CD8-positive, alpha-beta memory T cell (primary cell): ENCODE results near the gene CPPED1. TPM values are rescaled to one million over a fixed set of nuclear protein-coding genes. Genes with fewer than 3 reads are reported as not detected.

Source experiments
- CTCF ChIA-PET: fragments of 350-600 bp; sonication (Branson Sonifier 250); formaldehyde crosslinking; loops from one replicate; lab custom pipeline; 2021; ENCODE audit warnings: antibody characterized with exemption; lab: Charles Lee
- POLR2A ChIA-PET: fragments of 350-600 bp; sonication (Branson Sonifier 250); formaldehyde crosslinking; loops from one replicate; lab custom pipeline; 2021; ENCODE audit warnings: antibody characterized with exemption; lab: Charles Lee
- DNase-seq, 5 donors: peaks; one replicate each; pipeline versions ENCODE4 v3.0.0 to v3.0.0-alpha.2; 2020 to 2022; ENCODE audit warnings: mixed read lengths in 1 of 5
- H3K27ac ChIP-seq: one replicate; pipeline ENCODE4 v1.7.0; 2013; ENCODE audit warnings: low read depth, mild to moderate bottlenecking, low read length, moderate library complexity
- H3K27me3 ChIP-seq: 2 replicates; pipeline ENCODE4 v1.7.0; 2013; ENCODE audit warnings: low read length, mild to moderate bottlenecking; ENCODE audit not compliant: insufficient read depth, poor library complexity, severe bottlenecking
- H3K36me3 ChIP-seq: 2 replicates; pipeline ENCODE4 v1.7.0; 2013; ENCODE audit warnings: mild to moderate bottlenecking, low read length, moderate library complexity; ENCODE audit not compliant: insufficient read depth
- H3K4me1 ChIP-seq: 2 replicates; pipeline ENCODE4 v1.7.0; 2013; ENCODE audit warnings: mild to moderate bottlenecking, low read length, moderate library complexity; ENCODE audit not compliant: insufficient read depth
- H3K4me3 ChIP-seq: 2 replicates; pipeline ENCODE4 v1.7.0; 2013; ENCODE audit warnings: mild to moderate bottlenecking, low read length
- H3K9me3 ChIP-seq: 2 replicates; pipeline ENCODE4 v1.7.0; 2013; ENCODE audit warnings: mild to moderate bottlenecking, low read length
- H3K27ac Mint-ChIP-seq, 8 donors: one replicate each; pipeline ENCODE4 v1.8.0; 2020 to 2021; ENCODE audit warnings: mixed read lengths in 8 of 8, mild to moderate bottlenecking in 6 of 8, inconsistent platforms in 3 of 8, moderate library complexity in 3 of 8
- H3K27me3 Mint-ChIP-seq, 2 donors: one replicate each; pipeline ENCODE4 v1.8.0; 2020 to 2021; ENCODE audit warnings: mixed read lengths in 2 of 2, mild to moderate bottlenecking in 1 of 2, moderate library complexity in 1 of 2
- H3K36me3 Mint-ChIP-seq, 3 donors: one replicate each; pipeline ENCODE4 v1.8.0; 2020 to 2021; ENCODE audit warnings: mixed read lengths in 3 of 3, inconsistent platforms in 1 of 3, mild to moderate bottlenecking in 1 of 3
- H3K4me1 Mint-ChIP-seq, 3 donors: one replicate each; pipeline ENCODE4 v1.8.0; 2020 to 2021; ENCODE audit warnings: mixed read lengths in 3 of 3, inconsistent platforms in 1 of 3, mild to moderate bottlenecking in 1 of 3
- H3K4me3 Mint-ChIP-seq, 7 donors: one replicate each; pipeline ENCODE4 v1.8.0; 2020 to 2021; ENCODE audit warnings: mixed read lengths in 7 of 7, mild to moderate bottlenecking in 6 of 7, moderate library complexity in 4 of 7, inconsistent platforms in 2 of 7
- H3K9me3 Mint-ChIP-seq, 5 donors: one replicate each; pipeline ENCODE4 v1.8.0; 2020 to 2022; ENCODE audit warnings: mixed read lengths in 5 of 5, mild to moderate bottlenecking in 3 of 5, moderate library complexity in 2 of 5, inconsistent platforms in 1 of 5
- polyA plus RNA-seq: library from polyadenylated mRNA; unstranded; fragments of 300-500 nt; fragmentation: Illumina TruSeq; gene quantifications from one replicate; pipeline ENCODE4 v1.2.3, GENCODE V29; 2021
- total RNA-seq, 2 experiments: library from RNA; stranded (reverse); gene quantifications; one replicate each; pipeline ENCODE4 v1.2.3, GENCODE V29; 2021

CPPED1 gene
- total and polyA plus RNA-seq, 3 experiments from 2014 or later: 5.2 to 9.8 (median 7.3) TPM

GRCh38 chr16:12674524-12674923 lies 129.2 kb downstream of the CPPED1 start:
- Mint-ChIP-seq H3K4me1 (peaks cover 15 to 19% (median 16%) of the 10 kb centered on the region in 3 donors), H3K36me3 (peaks cover 7 to 39% (median 12%) of the 10 kb centered on the region in 3 donors), H3K27ac (no peak overlapping the region), H3K27me3 (no peaks in the 10 kb centered on the region), H3K9me3 (peaks cover 2 to 30% (median 8%) of the 10 kb centered on the region in 5 donors), H3K4me3 (no peak overlapping the region)
- no peak overlapping the region for H3K4me3 ChIP-seq
- H3K27ac ChIP-seq: no peak overlapping the region
- H3K36me3 ChIP-seq: no peaks in the 10 kb centered on the region
- H3K9me3 ChIP-seq: no peaks in the 10 kb centered on the region
- peaks cover 7% of the 10 kb centered on the region for H3K4me1 ChIP-seq
- ChIA-PET POLR2A (no interaction called here), CTCF (no interaction called here)
- H3K27me3 ChIP-seq: no peaks in the 10 kb centered on the region
- DNase-seq: no peak

DNA sequence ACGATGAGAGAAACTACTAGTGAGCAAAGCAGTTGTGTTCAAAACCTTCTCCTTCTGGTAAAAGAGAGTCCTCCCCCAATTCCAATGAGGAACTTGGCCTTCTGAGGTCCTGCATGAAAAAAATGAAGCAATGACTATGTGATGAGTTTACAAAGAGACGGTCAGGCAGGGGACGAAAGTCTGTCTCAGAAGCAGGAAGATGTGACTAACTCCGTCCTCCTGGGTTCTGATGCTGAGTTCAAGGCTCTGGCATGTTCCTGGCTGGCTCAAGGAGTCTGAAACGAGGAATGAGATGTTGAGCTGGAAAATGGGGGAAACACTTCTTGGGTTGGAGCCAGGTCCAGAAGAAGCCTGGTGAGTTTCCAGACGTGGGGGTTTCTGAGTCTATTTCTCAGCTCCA lies 129.6 kb downstream of the CPPED1 start:
- ChIA-PET POLR2A (no interaction called here), CTCF (no interaction called here)
- no peak overlapping the region for H3K27ac Mint-ChIP-seq
- no peaks in the 10 kb centered on the region for H3K27me3 Mint-ChIP-seq
- DNase-seq: no peak
- Histone ChIP-seq H3K9me3 (no peaks in the 10 kb centered on the region), H3K27me3 (no peaks in the 10 kb centered on the region), H3K4me3 (no peak overlapping the region), H3K36me3 (no peaks in the 10 kb centered on the region), H3K27ac (no peak overlapping the region), H3K4me1 (peaks cover 7% of the 10 kb centered on the region)
- peaks cover 9 to 44% (median 12%) of the 10 kb centered on the region in 3 donors for H3K36me3 Mint-ChIP-seq
- peaks cover 6 to 32% (median 12%) of the 10 kb centered on the region in 5 donors for H3K9me3 Mint-ChIP-seq
- H3K4me3 Mint-ChIP-seq: no peak overlapping the region
- H3K4me1 Mint-ChIP-seq: peaks cover 15 to 19% (median 16%) of the 10 kb centered on the region in 3 donors

DNA sequence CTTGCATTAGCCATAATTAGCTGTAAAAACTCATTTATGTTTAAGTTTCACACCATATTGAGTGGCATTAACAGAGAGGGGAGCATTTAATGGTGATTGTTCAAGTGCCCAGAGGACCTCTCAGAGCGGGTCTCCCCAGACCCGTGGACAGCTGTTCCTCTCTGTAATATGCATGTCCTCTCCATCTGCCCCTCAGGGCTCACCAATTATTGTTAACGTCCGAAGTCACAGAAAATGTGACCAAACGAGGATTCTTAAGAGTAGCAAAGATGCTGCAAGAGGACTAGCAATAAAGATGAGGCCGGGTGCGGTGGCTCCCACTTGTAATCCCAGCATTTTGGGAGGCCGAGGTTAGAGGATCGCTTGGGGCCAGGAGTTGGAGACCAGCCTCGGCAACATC lies 130.2 kb downstream of the CPPED1 start:
- peaks cover 15 to 19% (median 16%) of the 10 kb centered on the region in 3 donors for H3K4me1 Mint-ChIP-seq
- Histone ChIP-seq H3K36me3 (no peaks in the 10 kb centered on the region), H3K27me3 (no peaks in the 10 kb centered on the region), H3K27ac (no peak overlapping the region), H3K4me1 (peaks cover 7% of the 10 kb centered on the region), H3K9me3 (no peaks in the 10 kb centered on the region), H3K4me3 (no peak overlapping the region)
- CTCF ChIA-PET: no interaction called here
- peaks cover 12 to 38% (median 18%) of the 10 kb centered on the region in 5 donors for H3K9me3 Mint-ChIP-seq
- DNase-seq: no peak
- POLR2A ChIA-PET: no interaction called here
- no peak overlapping the region for H3K4me3 Mint-ChIP-seq
- H3K27ac Mint-ChIP-seq: no peak overlapping the region
- H3K27me3 Mint-ChIP-seq: no peaks in the 10 kb centered on the region
- peaks cover 13 to 50% (median 15%) of the 10 kb centered on the region in 3 donors for H3K36me3 Mint-ChIP-seq

GRCh38 chr16:12672986-12673385 lies 130.7 kb downstream of the CPPED1 start:
- no peaks in the 10 kb centered on the region for H3K27me3 Mint-ChIP-seq
- ChIA-PET CTCF (no interaction called here), POLR2A (no interaction called here)

GRCh38 chr16:12669908-12670307 lies 133.8 kb downstream of the CPPED1 start:
- CTCF ChIA-PET: no interaction called here
- POLR2A ChIA-PET: no interaction called here
- Mint-ChIP-seq H3K27ac (no peak overlapping the region), H3K36me3 (peaks cover 19 to 66% (median 21%) of the 10 kb centered on the region in 3 donors), H3K4me3 (no peak overlapping the region), H3K9me3 (peaks cover 28 to 65% (median 37%) of the 10 kb centered on the region in 5 donors), H3K27me3 (no peaks in the 10 kb centered on the region), H3K4me1 (no peaks in the 10 kb centered on the region)
- Histone ChIP-seq H3K27ac (no peak overlapping the region), H3K4me1 (no peaks in the 10 kb centered on the region), H3K27me3 (no peaks in the 10 kb centered on the region), H3K9me3 (no peaks in the 10 kb centered on the region), H3K4me3 (no peak overlapping the region), H3K36me3 (no peaks in the 10 kb centered on the region)
- DNase-seq: no peak

More at GRCh38 chr16:12672986-12673385, 130.7 kb downstream of the CPPED1 start:
- Mint-ChIP-seq H3K4me3 (no peak overlapping the region), H3K36me3 (peaks cover 13 to 49% (median 15%) of the 10 kb centered on the region in 3 donors), H3K27ac (no peak overlapping the region), H3K9me3 (peaks cover 16 to 43% (median 22%) of the 10 kb centered on the region in 5 donors), H3K4me1 (peaks cover 14 to 17% (median 14%) of the 10 kb centered on the region in 3 donors)
- Histone ChIP-seq H3K4me1 (peaks cover 7% of the 10 kb centered on the region), H3K27ac (no peak overlapping the region), H3K36me3 (no peaks in the 10 kb centered on the region), H3K27me3 (no peaks in the 10 kb centered on the region), H3K4me3 (no peak overlapping the region), H3K9me3 (no peaks in the 10 kb centered on the region)
- no peak for DNase-seq

DNA sequence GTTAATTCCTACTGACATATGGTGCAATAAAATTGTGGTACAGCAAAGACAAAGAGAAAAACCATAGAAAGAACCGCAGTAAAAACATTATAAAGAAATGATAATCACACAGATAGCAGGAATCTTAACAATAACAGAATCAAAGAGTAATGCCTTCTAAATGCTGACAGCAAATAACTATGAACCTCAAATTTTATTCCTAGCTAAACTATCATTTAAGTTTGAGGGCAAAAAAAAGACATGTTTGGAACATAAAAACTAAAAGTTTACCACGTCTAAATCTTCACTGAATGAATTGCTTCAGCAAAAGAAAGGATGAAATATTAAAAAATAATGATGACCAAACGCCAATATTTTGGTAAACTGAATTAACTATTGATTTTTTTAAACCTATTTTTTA lies 135.8 kb downstream of the CPPED1 start:
- no peak overlapping the region for H3K4me3 Mint-ChIP-seq
- H3K4me3 ChIP-seq: no peak overlapping the region
- peaks cover 30 to 76% (median 41%) of the 10 kb centered on the region in 5 donors for H3K9me3 Mint-ChIP-seq
- no peak overlapping the region for H3K27ac Mint-ChIP-seq
- no peaks in the 10 kb centered on the region for H3K4me1 Mint-ChIP-seq
- H3K9me3 ChIP-seq: no peaks in the 10 kb centered on the region
- ChIA-PET POLR2A (no interaction called here), CTCF (no interaction called here)
- H3K27me3 Mint-ChIP-seq: no peaks in the 10 kb centered on the region
- peaks cover 25 to 70% (median 38%) of the 10 kb centered on the region in 3 donors for H3K36me3 Mint-ChIP-seq
- DNase-seq: no peak
- no peaks in the 10 kb centered on the region for H3K27me3 ChIP-seq
- no peaks in the 10 kb centered on the region for H3K4me1 ChIP-seq
- no peak overlapping the region for H3K27ac ChIP-seq
- H3K36me3 ChIP-seq: no peaks in the 10 kb centered on the region

GRCh38 chr16:12664164-12664733 lies 139.4 kb downstream of the CPPED1 start:
- no peak overlapping the region for H3K4me3 Mint-ChIP-seq
- CTCF ChIA-PET: no interaction called here

GRCh38 chr16:12661656-12662172 lies 142.0 kb downstream of the CPPED1 start:
- POLR2A ChIA-PET: no interaction called here
- CTCF ChIA-PET: no interaction called here
- Mint-ChIP-seq H3K4me1 (no peaks in the 10 kb centered on the region), H3K4me3 (no peak overlapping the region), H3K27me3 (no peaks in the 10 kb centered on the region), H3K9me3 (peaks cover 16 to 53% (median 19%) of the 10 kb centered on the region in 5 donors), H3K36me3 (peaks cover 23 to 60% (median 24%) of the 10 kb centered on the region in 3 donors), H3K27ac (no peak overlapping the region)
- no peak overlapping the region for H3K4me3 ChIP-seq
- DNase-seq: no peak
- no peak overlapping the region for H3K27ac ChIP-seq
- H3K36me3 ChIP-seq: no peaks in the 10 kb centered on the region
- H3K9me3 ChIP-seq: no peaks in the 10 kb centered on the region
- H3K4me1 ChIP-seq: no peaks in the 10 kb centered on the region
- no peaks in the 10 kb centered on the region for H3K27me3 ChIP-seq

More at GRCh38 chr16:12664164-12664733, 139.4 kb downstream of the CPPED1 start:
- H3K36me3 Mint-ChIP-seq: peaks cover 31 to 70% (median 35%) of the 10 kb centered on the region in 3 donors
- Histone ChIP-seq H3K27ac (no peak overlapping the region), H3K4me1 (no peaks in the 10 kb centered on the region), H3K9me3 (no peaks in the 10 kb centered on the region), H3K36me3 (no peaks in the 10 kb centered on the region), H3K27me3 (no peaks in the 10 kb centered on the region), H3K4me3 (no peak overlapping the region)
- H3K9me3 Mint-ChIP-seq: peaks cover 26 to 60% (median 33%) of the 10 kb centered on the region in 5 donors
- H3K27ac Mint-ChIP-seq: no peak overlapping the region
- POLR2A ChIA-PET: no interaction called here
- no peaks in the 10 kb centered on the region for H3K4me1 Mint-ChIP-seq
- H3K27me3 Mint-ChIP-seq: no peaks in the 10 kb centered on the region
- no peak for DNase-seq
